Vagina (tissue), 2 donors: Measurements from ENCODE around the gene HSD17B2.

Experiments
- POLR2A ChIP-seq, 2 donors: fragments of 450-650 bp; IDR thresholded peaks; one replicate each; pipeline ENCODE4 v1.6.1; 2017; ENCODE audit warnings: antibody characterized with exemption in 2 of 2, mild to moderate bottlenecking in 2 of 2, moderate library complexity in 2 of 2
- POLR2AphosphoS5 ChIP-seq, 2 donors: sonication (generic); formaldehyde crosslinking; IDR thresholded peaks; one replicate each; pipeline ENCODE4 v1.9.0; 2017; ENCODE audit warnings: antibody characterized with exemption in 2 of 2, mild to moderate bottlenecking in 2 of 2, low read depth in 1 of 2; ENCODE audit not compliant: insufficient read depth in 1 of 2
- TF ChIP-seq, protein P1 (sequence below), 3 experiments: fragments of 450-650 bp in 2 of 3; fragments of 200-600 bp in 1 of 3; sonication (generic) in 1 of 3; IDR thresholded peaks; one replicate each; pipeline ENCODE4 v1.5.1; 2017 to 2019; ENCODE audit warnings: antibody characterized with exemption in 3 of 3, mild to moderate bottlenecking in 2 of 3, moderate library complexity in 2 of 3

DNA sequence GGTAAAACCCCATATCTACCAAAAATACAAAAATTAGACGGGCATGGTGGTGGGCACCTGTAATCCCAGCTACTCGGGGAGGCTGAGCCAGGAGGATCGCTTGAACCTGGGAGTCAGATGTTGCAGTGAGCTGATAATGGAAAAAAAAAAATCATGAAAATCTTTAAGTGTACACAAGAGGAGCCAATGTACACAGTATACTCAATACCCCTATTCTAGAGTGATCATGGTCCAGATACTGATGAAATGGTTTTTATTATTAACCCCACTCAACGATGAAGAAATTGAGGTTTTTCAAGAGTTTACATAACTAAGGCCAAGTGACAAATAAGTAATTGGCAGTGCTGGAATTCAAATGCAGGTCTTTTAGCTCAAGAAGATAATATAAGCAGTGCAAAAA, 11.5 kb downstream of the HSD17B2 start:
- TF ChIP-seq, protein P1, sequence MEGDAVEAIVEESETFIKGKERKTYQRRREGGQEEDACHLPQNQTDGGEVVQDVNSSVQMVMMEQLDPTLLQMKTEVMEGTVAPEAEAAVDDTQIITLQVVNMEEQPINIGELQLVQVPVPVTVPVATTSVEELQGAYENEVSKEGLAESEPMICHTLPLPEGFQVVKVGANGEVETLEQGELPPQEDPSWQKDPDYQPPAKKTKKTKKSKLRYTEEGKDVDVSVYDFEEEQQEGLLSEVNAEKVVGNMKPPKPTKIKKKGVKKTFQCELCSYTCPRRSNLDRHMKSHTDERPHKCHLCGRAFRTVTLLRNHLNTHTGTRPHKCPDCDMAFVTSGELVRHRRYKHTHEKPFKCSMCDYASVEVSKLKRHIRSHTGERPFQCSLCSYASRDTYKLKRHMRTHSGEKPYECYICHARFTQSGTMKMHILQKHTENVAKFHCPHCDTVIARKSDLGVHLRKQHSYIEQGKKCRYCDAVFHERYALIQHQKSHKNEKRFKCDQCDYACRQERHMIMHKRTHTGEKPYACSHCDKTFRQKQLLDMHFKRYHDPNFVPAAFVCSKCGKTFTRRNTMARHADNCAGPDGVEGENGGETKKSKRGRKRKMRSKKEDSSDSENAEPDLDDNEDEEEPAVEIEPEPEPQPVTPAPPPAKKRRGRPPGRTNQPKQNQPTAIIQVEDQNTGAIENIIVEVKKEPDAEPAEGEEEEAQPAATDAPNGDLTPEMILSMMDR (IDR thresholded peaks at IDR 0.05): no peak
- TF ChIP-seq POLR2AphosphoS5 (IDR thresholded peaks at IDR 0.05; ENCODE audit: insufficient read depth in 1 of 2, low read depth in 1 of 2) (no peak), POLR2A (IDR thresholded peaks at IDR 0.05) (no peak)
